Effector CD8-positive, alpha-beta T cell (primary cell): ENCODE measurements around the gene PTPN21.
"Not testable (repeated sequence)": the region's sequence is repeated elsewhere in the genome, so short reads cannot be mapped to it uniquely, and the experiment has no call there.

Experiments used
- DNase-seq: peaks from one replicate; lab custom pipeline; 2025; lab: John Stamatoyannopoulos, UW

Gene PTPN21

GRCh38 chr14:88551980-88552431 lies 2.8 kb downstream of the PTPN21 start:
- no peak for DNase-seq

- DNase-seq: peak; percentile 3
Observed at GRCh38 chr14:88551094-88551870, 3.5 kb downstream of the PTPN21 start.

GRCh38 chr14:88550078-88550477 lies 4.7 kb downstream of the PTPN21 start:
- no peak for DNase-seq

GRCh38 chr14:88547386-88547780 lies 7.4 kb downstream of the PTPN21 start:
- no peak for DNase-seq

GRCh38 chr14:88546621-88547385 lies 8.0 kb downstream of the PTPN21 start:
- DNase-seq: no peak

GRCh38 chr14:88545256-88545655 lies 9.6 kb downstream of the PTPN21 start:
- DNase-seq: no peak

- DNase-seq: no peak
Observed at GRCh38 chr14:88542857-88543795, 11.7 kb downstream of the PTPN21 start.

GRCh38 chr14:88541324-88541723 lies 13.5 kb downstream of the PTPN21 start:
- no peak for DNase-seq

- DNase-seq: no peak
Observed at GRCh38 chr14:88535813-88536212, 19.0 kb downstream of the PTPN21 start.

- no peak for DNase-seq
Observed at GRCh38 chr14:88535149-88535548, 19.7 kb downstream of the PTPN21 start.

GRCh38 chr14:88533064-88533602 lies 21.7 kb downstream of the PTPN21 start:
- DNase-seq: no peak

- not testable (repeated sequence) for DNase-seq
Observed at GRCh38 chr14:88529889-88530288, 24.9 kb downstream of the PTPN21 start.

GRCh38 chr14:88522393-88522792 lies 32.4 kb downstream of the PTPN21 start:
- DNase-seq: no peak

- no peak for DNase-seq
Observed at GRCh38 chr14:88521818-88522217, 33.0 kb downstream of the PTPN21 start.

GRCh38 chr14:88519907-88520306 lies 34.9 kb downstream of the PTPN21 start:
- no peak for DNase-seq

- no peak for DNase-seq
Observed at GRCh38 chr14:88518592-88519512, 36.0 kb downstream of the PTPN21 start.

- DNase-seq: no peak
Observed at GRCh38 chr14:88516861-88517357, 37.9 kb downstream of the PTPN21 start.

- DNase-seq: no peak
Observed at GRCh38 chr14:88515499-88516221, 39.1 kb downstream of the PTPN21 start.

- no peak for DNase-seq
Observed at GRCh38 chr14:88507208-88507607, 47.6 kb downstream of the PTPN21 start.

- no peak for DNase-seq
Observed at GRCh38 chr14:88505621-88506020, 49.2 kb downstream of the PTPN21 start.
